Fibroblast of lung (primary cell): ENCODE results near the gene UBL3. TPM values are rescaled to one million over a fixed set of nuclear protein-coding genes. Genes with fewer than 3 reads are reported as not detected.

Experiments
- DNase-seq, 2 donors: peaks; one replicate each; pipeline versions ENCODE4 v3.0.0 to v3.0.0-alpha.2; 2010; ENCODE audit warnings: low read depth in 2 of 2
- H2AFZ ChIP-seq: 2 replicates; pipeline ENCODE4 v1.5.1; 2012; ENCODE audit warnings: low read length, control low read depth, inconsistent platforms
- H3K27ac ChIP-seq: 2 replicates; pipeline ENCODE4 v1.5.1; 2011; ENCODE audit warnings: low read length, control low read depth; ENCODE audit not compliant: insufficient read depth
- H3K27me3 ChIP-seq: 2 replicates; pipeline ENCODE4 v1.5.1; 2011; ENCODE audit warnings: mild to moderate bottlenecking, low read length; ENCODE audit not compliant: control insufficient read depth, insufficient read depth
- H3K36me3 ChIP-seq: 2 replicates; pipeline ENCODE4 v1.5.1; 2011; ENCODE audit warnings: low read length; ENCODE audit not compliant: control insufficient read depth, insufficient read depth
- H3K4me1 ChIP-seq: 2 replicates; pipeline ENCODE4 v1.5.1; 2011; ENCODE audit warnings: low read length; ENCODE audit not compliant: control insufficient read depth, insufficient read depth; ENCODE audit errors: extremely low read depth
- H3K4me2 ChIP-seq: 2 replicates; pipeline ENCODE4 v1.5.1; 2011; ENCODE audit warnings: low read length, control low read depth; ENCODE audit not compliant: insufficient read depth; ENCODE audit errors: extremely low read depth
- H3K4me3 ChIP-seq, 4 experiments: fragments of 200-600 bp in 1 of 4; sonication (generic) in 1 of 4; replicated peaks in 1 of 4; 2 replicates each; pipeline ENCODE4 v1.5.1; 2011 to 2016; ENCODE audit warnings: low read length in 4 of 4, low read depth in 3 of 4, mild to moderate bottlenecking in 3 of 4, control low read depth in 2 of 4, inconsistent platforms in 1 of 4, mixed read lengths in 1 of 4; ENCODE audit not compliant: insufficient read depth in 1 of 4; ENCODE audit errors: control extremely low read depth in 1 of 4
- H3K79me2 ChIP-seq: 2 replicates; pipeline ENCODE4 v1.5.1; 2012; ENCODE audit warnings: mild to moderate bottlenecking, low read length, inconsistent platforms; ENCODE audit not compliant: control insufficient read depth, insufficient read depth
- H3K9ac ChIP-seq: 2 replicates; pipeline ENCODE4 v1.5.1; 2011; ENCODE audit warnings: mild to moderate bottlenecking, low read length, control low read depth; ENCODE audit not compliant: insufficient read depth
- H3K9me3 ChIP-seq: 2 replicates; pipeline ENCODE4 v1.5.1; 2012; ENCODE audit warnings: low read depth, low read length; ENCODE audit not compliant: control insufficient read depth, insufficient read depth
- H4K20me1 ChIP-seq: 2 replicates; pipeline ENCODE4 v1.5.1; 2011; ENCODE audit warnings: low read length; ENCODE audit not compliant: control insufficient read depth, insufficient read depth; ENCODE audit errors: extremely low read depth
- EZH2 ChIP-seq: IDR thresholded peaks from 2 replicates; pipeline ENCODE4 v1.5.1; 2012; ENCODE audit warnings: low read length, control low read depth, mild to moderate bottlenecking; ENCODE audit errors: missing control alignments
- polyA plus RNA-seq, 2 donors: library from polyadenylated mRNA; depleted of rRNA in 1 of 2; stranded (reverse) in 1 of 2; unstranded in 1 of 2; fragments of >200 nt; gene quantifications; 2 replicates each; pipeline ENCODE4 v1.2.1, GENCODE V29; 2011 to 2012; ENCODE audit warnings: missing spikeins in 1 of 2
- total RNA-seq: library from RNA; depleted of rRNA; stranded (reverse); fragments of >200 nt; gene quantifications from 2 replicates; pipeline ENCODE4 v1.2.1, GENCODE V29; 2014
- TF ChIP-seq, protein P1 (sequence below), 2 donors: IDR thresholded peaks in 1 of 2; conservative IDR thresholded peaks in 1 of 2; 1 replicate in 1 of 2; 2 replicates in 1 of 2; pipeline ENCODE4 v1.5.1; 2011 to 2012; ENCODE audit warnings: low read length in 2 of 2, control low read depth in 1 of 2, inconsistent platforms in 1 of 2, low read depth in 1 of 2, mild to moderate bottlenecking in 1 of 2

The UBL3 gene
- total and polyA plus RNA-seq, 2 donors (not counting 1 experiment from before 2014, with no cell fraction given), result 10.7 to 18.3 TPM

- H3K4me1 ChIP-seq, result no peaks in the 10 kb centered on the region
- H3K79me2 ChIP-seq, result peaks cover 2% of the 10 kb centered on the region
- no peak for DNase-seq
- no peak for TF ChIP-seq EZH2
- TF ChIP-seq, protein P1, sequence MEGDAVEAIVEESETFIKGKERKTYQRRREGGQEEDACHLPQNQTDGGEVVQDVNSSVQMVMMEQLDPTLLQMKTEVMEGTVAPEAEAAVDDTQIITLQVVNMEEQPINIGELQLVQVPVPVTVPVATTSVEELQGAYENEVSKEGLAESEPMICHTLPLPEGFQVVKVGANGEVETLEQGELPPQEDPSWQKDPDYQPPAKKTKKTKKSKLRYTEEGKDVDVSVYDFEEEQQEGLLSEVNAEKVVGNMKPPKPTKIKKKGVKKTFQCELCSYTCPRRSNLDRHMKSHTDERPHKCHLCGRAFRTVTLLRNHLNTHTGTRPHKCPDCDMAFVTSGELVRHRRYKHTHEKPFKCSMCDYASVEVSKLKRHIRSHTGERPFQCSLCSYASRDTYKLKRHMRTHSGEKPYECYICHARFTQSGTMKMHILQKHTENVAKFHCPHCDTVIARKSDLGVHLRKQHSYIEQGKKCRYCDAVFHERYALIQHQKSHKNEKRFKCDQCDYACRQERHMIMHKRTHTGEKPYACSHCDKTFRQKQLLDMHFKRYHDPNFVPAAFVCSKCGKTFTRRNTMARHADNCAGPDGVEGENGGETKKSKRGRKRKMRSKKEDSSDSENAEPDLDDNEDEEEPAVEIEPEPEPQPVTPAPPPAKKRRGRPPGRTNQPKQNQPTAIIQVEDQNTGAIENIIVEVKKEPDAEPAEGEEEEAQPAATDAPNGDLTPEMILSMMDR (conservative IDR thresholded peaks at IDR 0.05 in 1 of 2, IDR thresholded peaks at IDR 0.05 in 1 of 2; ENCODE audit: low read depth in 1 of 2, low read length in 2 of 2), result no peak
- H3K4me3 ChIP-seq, result no peak overlapping the region
- no peaks in the 10 kb centered on the region for H3K36me3 ChIP-seq
- no peak overlapping the region for H2AFZ ChIP-seq
- H3K9me3 ChIP-seq, result no peaks in the 10 kb centered on the region
- H3K4me2 ChIP-seq, result no peak overlapping the region
- no peak overlapping the region for H3K27ac ChIP-seq
- H3K27me3 ChIP-seq, result no peaks in the 10 kb centered on the region
- H3K9ac ChIP-seq, result no peak overlapping the region
- no peaks in the 10 kb centered on the region for H4K20me1 ChIP-seq
Observed at GRCh38 chr13:29786698-29787097, 63.7 kb downstream of the UBL3 start.

- Histone ChIP-seq H3K27me3 (no peaks in the 10 kb centered on the region), H3K4me3 (no peak overlapping the region), H3K9me3 (no peaks in the 10 kb centered on the region), H2AFZ (no peak overlapping the region), H3K4me2 (no peak overlapping the region), H3K79me2 (no peaks in the 10 kb centered on the region), H3K27ac (no peak overlapping the region), H3K4me1 (no peaks in the 10 kb centered on the region), H3K36me3 (no peaks in the 10 kb centered on the region), H3K9ac (no peak overlapping the region), H4K20me1 (no peaks in the 10 kb centered on the region)
- no peak for DNase-seq
- TF ChIP-seq EZH2, result no peak
- TF ChIP-seq, protein P1 (conservative IDR thresholded peaks at IDR 0.05 in 1 of 2, IDR thresholded peaks at IDR 0.05 in 1 of 2; ENCODE audit: low read depth in 1 of 2, low read length in 2 of 2), result no peak
Observed at GRCh38 chr13:29785978-29786377, 64.4 kb downstream of the UBL3 start.

- no peak for DNase-seq
Observed at GRCh38 chr13:29782798-29783197, 67.6 kb downstream of the UBL3 start.

More at GRCh38 chr13:29782798-29783197, 67.6 kb downstream of the UBL3 start:
- Histone ChIP-seq H3K4me2 (no peak overlapping the region), H3K4me1 (no peaks in the 10 kb centered on the region), H3K9me3 (no peaks in the 10 kb centered on the region), H3K27me3 (no peaks in the 10 kb centered on the region), H3K36me3 (no peaks in the 10 kb centered on the region), H3K4me3 (no peak overlapping the region), H3K27ac (no peak overlapping the region), H3K9ac (no peak overlapping the region), H3K79me2 (no peaks in the 10 kb centered on the region), H4K20me1 (no peaks in the 10 kb centered on the region), H2AFZ (no peak overlapping the region)
- no peak for TF ChIP-seq EZH2
- TF ChIP-seq, protein P1 (conservative IDR thresholded peaks at IDR 0.05 in 1 of 2, IDR thresholded peaks at IDR 0.05 in 1 of 2; ENCODE audit: low read depth in 1 of 2, low read length in 2 of 2), result no peak
